NK-92 (cell line): Measurements from ENCODE around the gene DNASE1L2.

Experiments used
- DNase-seq: peaks from one replicate; lab custom pipeline; 2025; ENCODE audit not compliant: unreplicated experiment; lab: John Stamatoyannopoulos, UW

The DNASE1L2 gene

DNA sequence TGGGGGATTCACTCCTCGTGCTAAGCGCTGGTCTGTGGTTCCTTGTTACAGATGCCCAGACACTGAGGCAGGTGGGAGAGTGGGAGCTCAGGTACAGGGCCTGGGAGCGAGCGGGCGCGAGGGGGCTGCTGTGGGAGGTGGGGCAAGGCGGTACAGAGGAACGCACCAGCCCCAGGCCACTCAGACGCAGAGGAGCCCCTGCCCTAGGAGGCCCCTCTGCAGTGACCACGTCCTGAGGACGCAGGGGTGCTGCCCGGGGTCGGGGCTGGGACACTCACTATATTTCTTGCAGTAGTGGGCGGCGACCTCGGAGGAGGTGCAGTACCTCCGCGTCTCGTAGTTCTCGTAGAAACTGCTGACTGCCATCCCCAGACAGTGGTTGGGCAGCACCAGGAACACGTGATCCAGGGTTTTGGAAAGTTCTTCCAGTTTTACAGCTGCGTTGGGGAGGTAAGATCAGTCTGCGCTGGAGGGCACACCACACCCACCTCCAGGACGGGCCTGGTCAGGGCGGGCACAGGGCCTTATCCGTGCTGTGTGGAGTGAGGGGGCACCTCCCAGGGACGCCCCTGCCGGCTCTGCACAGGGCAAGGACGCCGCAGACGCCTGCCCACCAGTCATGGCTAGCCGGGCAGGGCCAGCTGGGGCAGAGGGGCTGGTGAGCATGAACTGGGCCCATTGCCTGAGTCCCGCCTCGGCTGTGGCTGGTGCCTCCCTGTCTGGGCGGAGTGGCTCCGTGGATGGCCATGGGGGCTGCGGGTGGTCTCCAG, 47.9 kb downstream of the DNASE1L2 start:
- no peak for DNase-seq

DNA sequence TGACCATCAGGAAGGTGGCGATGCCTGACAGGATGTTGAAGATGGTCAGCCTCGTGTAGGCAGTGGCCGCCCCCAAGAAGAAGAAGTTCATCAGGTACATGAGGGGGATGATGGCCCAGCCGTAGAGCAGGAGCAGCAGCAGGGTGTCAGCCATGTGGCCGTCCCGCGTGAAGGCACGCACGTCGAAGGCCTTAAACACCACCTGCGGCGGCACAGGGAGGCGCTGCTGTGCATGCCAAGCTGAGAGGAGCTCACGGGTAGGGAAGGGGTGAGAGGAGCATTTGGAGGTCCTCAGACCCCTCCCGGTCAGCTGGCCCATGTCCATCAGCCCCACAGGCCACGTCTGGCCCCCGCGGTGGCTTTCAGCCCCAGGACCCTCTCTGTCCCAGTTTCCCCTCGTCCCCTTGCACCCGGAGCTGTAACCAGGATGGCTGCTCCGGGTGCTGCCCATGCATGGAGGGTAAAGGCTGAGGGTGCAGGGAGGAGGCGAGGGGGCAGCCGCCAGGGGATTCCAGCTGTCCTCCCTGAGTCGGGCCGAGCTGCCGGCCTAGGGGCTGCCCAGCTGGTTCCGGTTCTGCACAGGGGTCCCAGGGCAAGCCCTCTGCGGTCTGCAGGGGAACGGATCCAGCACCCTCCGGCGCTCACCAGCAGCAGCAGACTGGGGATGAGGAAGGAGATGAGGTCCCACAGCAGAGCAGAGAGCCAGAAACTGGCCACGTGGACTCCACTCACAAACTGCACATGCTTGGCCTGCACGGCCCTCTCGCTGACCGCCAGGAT, 48.7 kb downstream of the DNASE1L2 start:
- no peak for DNase-seq

DNA sequence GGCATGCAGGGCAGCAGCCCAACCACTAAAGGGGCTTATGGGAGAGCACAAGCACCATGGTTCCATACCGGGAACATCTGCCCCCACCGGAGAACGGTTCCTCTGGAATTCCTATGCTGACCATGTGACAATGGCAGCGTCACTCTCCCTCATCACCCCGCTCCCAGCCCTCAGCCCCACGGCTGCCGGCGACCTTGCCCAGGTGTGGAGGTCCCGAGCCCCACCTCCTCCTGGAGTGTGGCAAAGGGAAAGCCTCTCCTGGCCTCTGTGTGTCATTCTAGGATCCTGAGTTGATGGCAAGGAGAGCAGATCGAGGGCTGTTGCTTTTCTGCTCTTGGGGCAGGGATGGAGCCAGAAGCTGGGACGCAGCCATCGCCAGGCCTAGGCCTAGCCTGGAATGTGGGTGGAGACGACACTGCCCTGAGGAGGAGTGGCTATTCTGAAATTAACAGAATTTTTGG, 49.5 kb downstream of the DNASE1L2 start:
- no peak for DNase-seq

DNA sequence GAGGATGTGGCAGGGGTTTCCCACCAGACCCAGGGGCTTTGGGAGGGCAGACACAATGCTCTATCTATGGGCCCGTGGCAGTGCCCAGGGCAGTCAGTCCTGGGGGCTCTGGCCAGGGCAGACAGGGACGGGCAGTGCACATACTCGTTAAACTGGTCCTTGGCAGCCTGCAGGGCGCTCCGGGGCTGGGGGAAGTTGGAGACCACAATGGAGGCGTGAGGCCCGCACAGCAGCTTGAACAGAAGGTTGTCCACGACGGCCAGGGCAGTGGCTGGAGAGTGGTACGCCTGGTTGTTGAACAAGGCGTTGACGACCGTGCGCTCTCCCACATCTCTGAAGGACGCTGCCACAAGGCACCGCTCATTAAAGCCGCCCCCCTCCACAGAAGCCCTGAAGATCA, 50.3 kb downstream of the DNASE1L2 start:
- DNase-seq, result no peak

DNA sequence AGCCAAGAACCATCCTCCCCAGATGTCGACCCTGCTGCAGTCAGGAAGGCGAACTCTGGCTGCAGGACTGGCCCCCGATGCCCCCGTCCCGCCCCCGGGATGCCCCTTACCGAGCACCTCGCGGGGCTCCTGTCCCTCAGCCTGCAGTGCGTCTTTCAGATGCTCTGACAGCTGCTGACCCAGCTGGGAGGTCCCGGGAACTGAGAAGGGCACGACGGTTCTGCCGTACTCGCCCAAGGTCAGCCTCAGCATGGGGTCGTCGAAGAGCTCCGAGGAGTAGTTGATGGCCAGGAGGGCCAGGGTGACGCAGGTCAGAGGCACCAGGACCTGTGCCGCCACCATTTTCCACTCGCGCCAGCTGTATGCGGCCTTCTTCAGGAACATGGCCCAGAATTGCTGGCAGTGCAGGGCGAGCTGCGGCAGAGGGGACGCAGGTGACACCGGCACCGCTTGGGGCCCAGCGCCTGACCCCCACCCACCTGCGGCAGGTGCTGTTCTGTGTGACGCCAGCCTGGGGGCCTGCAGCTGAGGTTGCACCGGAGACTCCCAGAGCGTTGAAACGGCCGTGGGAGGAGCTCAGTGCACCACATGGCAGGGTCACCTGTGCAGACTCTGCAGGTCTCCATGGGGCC, 51.8 kb downstream of the DNASE1L2 start:
- no peak for DNase-seq
